NK-92 (cell line): ENCODE data around the gene IPO11.
"Not testable (repeated sequence)": the region's sequence is repeated elsewhere in the genome, so short reads cannot be mapped to it uniquely, and the experiment has no call there.

Experiments used
- DNase-seq: peaks from one replicate; lab custom pipeline; 2025; ENCODE audit not compliant: unreplicated experiment; lab: John Stamatoyannopoulos, UW

Gene IPO11

GRCh38 chr5:62596096-62596495 lies 183.5 kb downstream of the IPO11 start:
- DNase-seq, result no peak

GRCh38 chr5:62596691-62597090 lies 184.1 kb downstream of the IPO11 start:
- DNase-seq, result no peak

GRCh38 chr5:62597314-62597713 lies 184.8 kb downstream of the IPO11 start:
- DNase-seq, result no peak

GRCh38 chr5:62600560-62601252 lies 188.1 kb downstream of the IPO11 start:
- no peak for DNase-seq

GRCh38 chr5:62603934-62604333 lies 191.4 kb downstream of the IPO11 start:
- no peak for DNase-seq

- DNase-seq, result no peak
Observed at GRCh38 chr5:62605638-62606037, 193.1 kb downstream of the IPO11 start.

- no peak for DNase-seq
Observed at GRCh38 chr5:62606878-62607277, 194.3 kb downstream of the IPO11 start.

- no peak for DNase-seq
Observed at GRCh38 chr5:62607615-62608014, 195.1 kb downstream of the IPO11 start.

GRCh38 chr5:62608529-62609511 lies 196.3 kb downstream of the IPO11 start:
- no peak for DNase-seq

GRCh38 chr5:62614355-62614754 lies 201.8 kb downstream of the IPO11 start:
- no peak for DNase-seq

- no peak for DNase-seq
Observed at GRCh38 chr5:62616615-62617277, 204.2 kb downstream of the IPO11 start.

GRCh38 chr5:62617943-62618342 lies 205.4 kb downstream of the IPO11 start:
- no peak for DNase-seq

GRCh38 chr5:62620761-62621160 lies 208.2 kb downstream of the IPO11 start:
- DNase-seq, result no peak

GRCh38 chr5:62621280-62621679 lies 208.7 kb downstream of the IPO11 start:
- DNase-seq, result no peak

GRCh38 chr5:62623271-62623670 lies 210.7 kb downstream of the IPO11 start:
- DNase-seq, result no peak

- DNase-seq, result not testable (repeated sequence)
Observed at GRCh38 chr5:62624436-62624835, 211.9 kb downstream of the IPO11 start.

GRCh38 chr5:62626534-62626933 lies 214.0 kb downstream of the IPO11 start:
- no peak for DNase-seq

GRCh38 chr5:62627121-62627520 lies 214.6 kb downstream of the IPO11 start:
- DNase-seq, result no peak

GRCh38 chr5:62627901-62628300 lies 215.3 kb downstream of the IPO11 start:
- DNase-seq, result no peak

- DNase-seq, result no peak
Observed at GRCh38 chr5:62631909-62632580, 219.5 kb downstream of the IPO11 start.

GRCh38 chr5:62633243-62633642 lies 220.7 kb downstream of the IPO11 start:
- DNase-seq, result no peak
